ENCODE results near the gene DACH1.
"Not testable (repeated sequence)": the region's sequence is repeated elsewhere in the genome, so short reads cannot be mapped to it uniquely, and the experiment has no call there.

DNA sequence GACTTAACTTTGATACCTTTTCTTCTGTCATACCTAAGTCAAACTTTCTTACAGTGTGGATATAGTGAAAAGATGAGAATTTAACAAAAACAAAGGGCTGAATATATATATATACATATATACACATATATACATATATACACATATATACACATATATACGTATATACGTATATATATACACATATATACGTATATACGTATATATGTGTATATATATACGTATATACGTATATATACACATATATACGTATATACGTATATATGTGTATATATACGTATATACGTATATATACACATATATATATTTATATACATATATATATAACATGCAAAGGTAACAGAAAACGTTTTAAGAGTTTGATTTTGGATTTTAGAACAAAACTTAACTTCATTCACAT, 88.0 kb downstream of the DACH1 start:
- TF ChIP-seq, protein P1, sequence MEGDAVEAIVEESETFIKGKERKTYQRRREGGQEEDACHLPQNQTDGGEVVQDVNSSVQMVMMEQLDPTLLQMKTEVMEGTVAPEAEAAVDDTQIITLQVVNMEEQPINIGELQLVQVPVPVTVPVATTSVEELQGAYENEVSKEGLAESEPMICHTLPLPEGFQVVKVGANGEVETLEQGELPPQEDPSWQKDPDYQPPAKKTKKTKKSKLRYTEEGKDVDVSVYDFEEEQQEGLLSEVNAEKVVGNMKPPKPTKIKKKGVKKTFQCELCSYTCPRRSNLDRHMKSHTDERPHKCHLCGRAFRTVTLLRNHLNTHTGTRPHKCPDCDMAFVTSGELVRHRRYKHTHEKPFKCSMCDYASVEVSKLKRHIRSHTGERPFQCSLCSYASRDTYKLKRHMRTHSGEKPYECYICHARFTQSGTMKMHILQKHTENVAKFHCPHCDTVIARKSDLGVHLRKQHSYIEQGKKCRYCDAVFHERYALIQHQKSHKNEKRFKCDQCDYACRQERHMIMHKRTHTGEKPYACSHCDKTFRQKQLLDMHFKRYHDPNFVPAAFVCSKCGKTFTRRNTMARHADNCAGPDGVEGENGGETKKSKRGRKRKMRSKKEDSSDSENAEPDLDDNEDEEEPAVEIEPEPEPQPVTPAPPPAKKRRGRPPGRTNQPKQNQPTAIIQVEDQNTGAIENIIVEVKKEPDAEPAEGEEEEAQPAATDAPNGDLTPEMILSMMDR (IDR thresholded peaks at IDR 0.05 in 4 of 5, conservative IDR thresholded peaks at IDR 0.05 in 1 of 5) = not testable (repeated sequence)
- not testable (repeated sequence) for TF ChIP-seq POLR2A (IDR thresholded peaks at IDR 0.05)
